ENCODE measurements around the gene NAGK.
"Not testable (repeated sequence)": the region's sequence is repeated elsewhere in the genome, so short reads cannot be mapped to it uniquely, and the experiment has no call there.

GRCh38 chr2:71083752-71084312 is 15.4 kb downstream of the NAGK start:
- TF ChIP-seq CTCF (IDR thresholded peaks at IDR 0.05); ZSCAN18 (CRISPR knock-in tag; IDR thresholded peaks at IDR 0.05); ZNF423 (CRISPR knock-in tag; IDR thresholded peaks at IDR 0.05); ELF4 (CRISPR knock-in tag; IDR thresholded peaks at IDR 0.05; ENCODE audit: low read depth); ZNF263 (CRISPR knock-in tag; IDR thresholded peaks at IDR 0.05; ENCODE audit: low read depth); MXD4 (CRISPR knock-in tag; IDR thresholded peaks at IDR 0.05; ENCODE audit: borderline replicate concordance); SMAD3 (CRISPR knock-in tag; IDR thresholded peaks at IDR 0.05; ENCODE audit: borderline replicate concordance); PRDM15 (CRISPR knock-in tag; IDR thresholded peaks at IDR 0.05); FOXK1 (CRISPR knock-in tag; IDR thresholded peaks at IDR 0.05); ZNF232 (CRISPR knock-in tag; IDR thresholded peaks at IDR 0.05); ETV6 (CRISPR knock-in tag; IDR thresholded peaks at IDR 0.05); FOXP1 (CRISPR knock-in tag; IDR thresholded peaks at IDR 0.05; ENCODE audit: borderline replicate concordance); TEAD4 (CRISPR knock-in tag; IDR thresholded peaks at IDR 0.05); USF2 (CRISPR knock-in tag; IDR thresholded peaks at IDR 0.05): not testable (repeated sequence)
